ENCODE data around the gene CXCR1. TPM values are rescaled to one million over a fixed set of nuclear protein-coding genes. Genes with fewer than 3 reads are reported as not detected.

CXCR1 gene
- total RNA-seq (2022) (not detected in 2 replicates), Bru-seq, nascent RNA (not detected), BruChase-seq, experiment 1, labeled RNA remaining after a 2-hour chase (not detected), BruChase-seq, experiment 2, labeled RNA remaining after a 6-hour chase (percentile 13 among the genes with signal in this experiment)
- long read RNA-seq: 0 reads

- no peak within 1 kb of the TSS for H3K4me3 Mint-ChIP-seq (ENCODE audit: unreplicated experiment)
- ChIA-PET POLR2A (no interaction called here), CTCF (no interaction called here)
- BruUV-seq (replicated peaks): no TSS peak
- peaks cover 19% of the 10 kb centered on the region for H3K4me1 Mint-ChIP-seq (ENCODE audit: low read depth, unreplicated experiment)
- H3K9me3 ChIP-seq: no peaks in the 10 kb centered on the region; the same call in 1 of the 2 replicates
- H3K4me1 ChIP-seq: peaks cover 15% of the 10 kb centered on the region
- no peaks in the 10 kb centered on the region for H3K36me3 ChIP-seq (ENCODE audit: control insufficient read depth, insufficient read depth, low read length)
- DNase-seq: no peak
- intact Hi-C loops (cut with micrococcal nuclease; ENCODE audit: unreplicated experiment): no loop called here
- H3K9me3 Mint-ChIP-seq (ENCODE audit: unreplicated experiment): no peaks in the 10 kb centered on the region
- H3K36me3 Mint-ChIP-seq (ENCODE audit: insufficient read depth, unreplicated experiment): no peaks in the 10 kb centered on the region
- no peak within 1 kb of the TSS for H3K27ac Mint-ChIP-seq (ENCODE audit: unreplicated experiment)
- no peak within 1 kb of the TSS for H3K4me3 ChIP-seq (ENCODE audit: low read depth, low read length)
- peaks cover 10% of the 10 kb centered on the region for H3K27me3 Mint-ChIP-seq (ENCODE audit: insufficient read depth, unreplicated experiment)
- H3K27me3 ChIP-seq (replicated peaks; ENCODE audit: control insufficient read depth, insufficient read depth, low read length): no peaks in the 10 kb centered on the region
- TF ChIP-seq CTCF (IDR thresholded peaks at IDR 0.05; ENCODE audit: insufficient read depth in 1 of 2, low read depth in 1 of 2, low read length in 1 of 2, severe bottlenecking in 1 of 2, unreplicated experiment in 1 of 2): no peak
Measured at GRCh38 chr2:218166791-218167190, at the start of gene CXCR1. CXCR1 (minus strand) TSS chr2:218166962; CDS start chr2:218165211, 1,751 bp downstream.

- Mint-ChIP-seq H3K4me1 (ENCODE audit: low read depth, unreplicated experiment) (peaks cover 26% of the 10 kb centered on the region), H3K36me3 (ENCODE audit: insufficient read depth, unreplicated experiment) (peaks cover 26% of the 10 kb centered on the region), H3K9me3 (ENCODE audit: unreplicated experiment) (no peaks in the 10 kb centered on the region), H3K27me3 (ENCODE audit: insufficient read depth, unreplicated experiment) (no peaks in the 10 kb centered on the region), H3K27ac (ENCODE audit: unreplicated experiment) (peak overlapping the region; percentile 92), H3K4me3 (ENCODE audit: unreplicated experiment) (peak overlapping the region; percentile 93)
- DNase-seq: no peak
- no peak for TF ChIP-seq CTCF (IDR thresholded peaks at IDR 0.05; ENCODE audit: insufficient read depth in 1 of 2, low read depth in 1 of 2, low read length in 1 of 2, severe bottlenecking in 1 of 2, unreplicated experiment in 1 of 2)
- POLR2A ChIA-PET: interaction anchor here (0.5 to 1.2 kb wide), 6 partner anchors 14 to 144 kb away, joined by 3 to 6 read pairs (median 4); partner anchors contain the start of genes AAMP and PNKD
- no peaks in the 10 kb centered on the region for H3K27me3 ChIP-seq (replicated peaks; ENCODE audit: control insufficient read depth, insufficient read depth, low read length)
- no peaks in the 10 kb centered on the region for H3K9me3 ChIP-seq
- peaks cover 25% of the 10 kb centered on the region for H3K4me1 ChIP-seq
- H3K36me3 ChIP-seq (ENCODE audit: control insufficient read depth, insufficient read depth, low read length): 0 out of 2 replicates have a peak, but pooled peaks cover 2% of the 10 kb centered on the region
- H3K4me3 ChIP-seq (ENCODE audit: low read depth, low read length): peak overlapping the region; percentile 87
- TSS peak; percentile 73 for BruUV-seq (replicated peaks)
- CTCF ChIA-PET: interaction anchor here (0.6 to 0.9 kb wide), 3 partner anchors 14 to 404 kb away, joined by 4 to 6 read pairs (median 5); partner anchors contain the start of genes AAMP and PNKD
- intact Hi-C loops (cut with micrococcal nuclease; ENCODE audit: unreplicated experiment): loop anchor here (1.0 kb wide), 1 partner anchor 30 kb away; no protein-coding TSS in a partner anchor
Measured at GRCh38 chr2:218216336-218216673, 49.5 kb upstream of the CXCR1 start.

- H3K36me3 ChIP-seq (ENCODE audit: control insufficient read depth, insufficient read depth, low read length): no peaks in the 10 kb centered on the region
- Mint-ChIP-seq H3K9me3 (ENCODE audit: unreplicated experiment) (peaks cover 11% of the 10 kb centered on the region), H3K4me1 (ENCODE audit: low read depth, unreplicated experiment) (peaks cover 13% of the 10 kb centered on the region), H3K27ac (ENCODE audit: unreplicated experiment) (no peak overlapping the region), H3K4me3 (ENCODE audit: unreplicated experiment) (no peak overlapping the region), H3K36me3 (ENCODE audit: insufficient read depth, unreplicated experiment) (peaks cover 10% of the 10 kb centered on the region), H3K27me3 (ENCODE audit: insufficient read depth, unreplicated experiment) (peaks cover 5% of the 10 kb centered on the region)
- intact Hi-C loops (cut with micrococcal nuclease; ENCODE audit: unreplicated experiment): no loop called here
- TF ChIP-seq CTCF (IDR thresholded peaks at IDR 0.05; ENCODE audit: insufficient read depth in 1 of 2, low read depth in 1 of 2, low read length in 1 of 2, severe bottlenecking in 1 of 2, unreplicated experiment in 1 of 2): no peak
- no peaks in the 10 kb centered on the region for H3K27me3 ChIP-seq (replicated peaks; ENCODE audit: control insufficient read depth, insufficient read depth, low read length)
- no TSS peak for BruUV-seq (replicated peaks)
- H3K4me3 ChIP-seq (ENCODE audit: low read depth, low read length): no peak overlapping the region
- no peaks in the 10 kb centered on the region for H3K9me3 ChIP-seq
- H3K4me1 ChIP-seq: peaks cover 15% of the 10 kb centered on the region
- POLR2A ChIA-PET: no interaction called here
- DNase-seq: no peak
- CTCF ChIA-PET: no interaction called here
Measured at GRCh38 chr2:218214116-218214515, 47.4 kb upstream of the CXCR1 start.
